ENCODE results near the gene KLK4.

The KLK4 gene

DNA sequence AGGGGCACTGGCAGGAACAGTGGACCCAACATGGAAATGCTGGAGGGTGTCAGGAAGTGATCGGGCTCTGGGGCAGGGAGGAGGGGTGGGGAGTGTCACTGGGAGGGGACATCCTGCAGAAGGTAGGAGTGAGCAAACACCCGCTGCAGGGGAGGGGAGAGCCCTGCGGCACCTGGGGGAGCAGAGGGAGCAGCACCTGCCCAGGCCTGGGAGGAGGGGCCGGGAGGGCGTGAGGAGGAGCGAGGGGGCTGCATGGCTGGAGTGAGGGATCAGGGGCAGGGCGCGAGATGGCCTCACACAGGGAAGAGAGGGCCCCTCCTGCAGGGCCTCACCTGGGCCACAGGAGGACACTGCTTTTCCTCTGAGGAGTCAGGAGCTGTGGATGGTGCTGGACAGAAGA is 33.9 kb downstream of the KLK4 start:
- DNase-seq: no peak

DNA sequence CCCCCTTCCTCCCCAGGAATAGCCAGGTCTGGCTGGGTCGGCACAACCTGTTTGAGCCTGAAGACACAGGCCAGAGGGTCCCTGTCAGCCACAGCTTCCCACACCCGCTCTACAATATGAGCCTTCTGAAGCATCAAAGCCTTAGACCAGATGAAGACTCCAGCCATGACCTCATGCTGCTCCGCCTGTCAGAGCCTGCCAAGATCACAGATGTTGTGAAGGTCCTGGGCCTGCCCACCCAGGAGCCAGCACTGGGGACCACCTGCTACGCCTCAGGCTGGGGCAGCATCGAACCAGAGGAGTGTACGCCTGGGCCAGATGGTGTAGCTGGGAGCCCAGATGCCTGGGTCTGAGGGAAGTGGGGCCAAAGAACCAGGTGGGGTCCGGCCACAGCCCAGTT is 34.7 kb downstream of the KLK4 start:
- peak in 1 of 2 experiments; percentile 1 for DNase-seq

DNA sequence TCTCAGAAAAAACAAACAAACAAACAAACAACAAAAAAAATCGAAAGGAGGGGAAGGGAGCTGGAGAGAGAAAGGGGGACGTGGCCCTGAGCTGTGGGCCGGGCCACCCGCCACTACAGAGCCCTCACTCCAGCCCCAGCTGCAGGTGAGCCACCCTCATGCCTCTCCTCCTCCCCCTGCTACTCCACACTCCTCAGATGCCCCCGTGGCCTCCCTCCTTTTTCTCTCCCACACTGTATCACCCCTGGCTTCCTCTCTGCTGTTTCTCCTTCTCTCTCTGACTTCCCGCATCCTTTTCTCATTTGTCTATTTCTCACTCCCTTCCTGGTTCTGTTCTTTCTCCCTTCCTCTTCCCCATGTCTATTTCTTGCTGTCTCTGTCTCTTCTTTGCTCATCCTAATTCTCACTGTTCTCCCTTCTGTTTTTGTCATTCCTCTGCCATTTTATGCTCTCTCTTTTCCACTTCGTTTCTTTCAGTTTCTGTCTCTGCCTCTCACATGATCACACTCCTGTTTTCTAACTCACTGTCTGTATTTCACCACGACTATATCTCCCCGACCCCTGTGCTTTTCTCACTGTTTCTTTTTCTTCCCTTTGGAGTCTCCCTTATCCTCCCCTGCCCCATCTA is 35.3 kb downstream of the KLK4 start:
- DNase-seq: no peak

DNA sequence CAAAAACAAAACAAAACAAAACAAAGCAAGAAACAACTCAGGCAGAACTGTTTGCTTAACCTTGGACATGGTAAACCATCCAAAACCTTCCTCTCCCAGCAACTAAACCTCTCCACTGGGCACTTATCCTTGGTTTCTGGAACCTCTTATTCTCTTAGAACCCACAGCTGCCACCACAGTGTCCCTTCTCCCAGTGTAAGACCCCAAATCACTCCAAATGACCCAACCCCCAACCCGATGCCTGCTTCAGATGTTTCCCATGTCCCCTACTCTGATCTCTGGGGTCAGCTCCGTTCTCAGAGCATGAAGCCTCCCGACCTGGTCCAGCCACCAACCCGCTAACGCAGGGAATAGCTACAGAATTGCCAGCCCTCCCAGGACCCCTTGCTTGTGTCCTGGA is 37.0 kb downstream of the KLK4 start:
- DNase-seq: no peak

DNA sequence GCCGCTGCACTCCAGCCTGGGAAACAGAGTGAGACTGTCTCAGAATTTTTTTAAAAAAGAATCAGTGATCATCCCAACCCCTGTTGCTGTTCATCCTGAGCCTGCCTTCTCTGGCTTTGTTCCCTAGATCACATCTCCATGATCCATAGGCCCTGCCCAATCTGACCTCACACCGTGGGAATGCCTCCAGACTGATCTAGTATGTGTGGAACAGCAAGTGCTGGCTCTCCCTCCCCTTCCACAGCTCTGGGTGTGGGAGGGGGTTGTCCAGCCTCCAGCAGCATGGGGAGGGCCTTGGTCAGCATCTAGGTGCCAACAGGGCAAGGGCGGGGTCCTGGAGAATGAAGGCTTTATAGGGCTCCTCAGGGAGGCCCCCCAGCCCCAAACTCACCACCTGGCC is 38.1 kb downstream of the KLK4 start, which contains the start of gene KLK2:
TSS of gene KLK2 (plus strand) at position 384 of the 400 bp plus-strand sequence. CDS start 35 bp downstream, outside the sequence.
- no peak for DNase-seq

DNA sequence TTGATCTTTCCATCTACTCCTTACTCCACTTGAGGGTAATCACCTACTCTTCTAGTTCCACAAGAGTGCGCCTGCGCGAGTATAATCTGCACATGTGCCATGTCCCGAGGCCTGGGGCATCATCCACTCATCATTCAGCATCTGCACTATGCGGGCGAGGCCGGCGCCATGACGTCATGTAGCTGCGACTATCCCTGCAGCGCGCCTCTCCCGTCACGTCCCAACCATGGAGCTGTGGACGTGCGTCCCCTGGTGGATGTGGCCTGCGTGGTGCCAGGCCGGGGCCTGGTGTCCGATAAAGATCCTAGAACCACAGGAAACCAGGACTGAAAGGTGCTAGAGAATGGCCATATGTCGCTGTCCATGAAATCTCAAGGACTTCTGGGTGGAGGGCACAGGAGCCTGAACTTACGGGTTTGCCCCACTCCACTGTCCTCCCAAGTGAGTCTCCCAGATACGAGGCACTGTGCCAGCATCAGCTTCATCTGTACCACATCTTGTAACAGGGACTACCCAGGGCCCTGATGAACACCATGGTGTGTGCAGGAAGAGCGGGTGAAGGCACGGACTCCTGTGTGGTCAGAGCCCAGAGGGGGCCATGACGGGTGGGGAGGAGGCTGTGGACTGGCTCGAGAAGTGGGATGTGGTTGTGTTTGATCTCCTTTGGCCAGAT is 40.6 kb downstream of the KLK4 start:
- DNase-seq: no peak

DNA sequence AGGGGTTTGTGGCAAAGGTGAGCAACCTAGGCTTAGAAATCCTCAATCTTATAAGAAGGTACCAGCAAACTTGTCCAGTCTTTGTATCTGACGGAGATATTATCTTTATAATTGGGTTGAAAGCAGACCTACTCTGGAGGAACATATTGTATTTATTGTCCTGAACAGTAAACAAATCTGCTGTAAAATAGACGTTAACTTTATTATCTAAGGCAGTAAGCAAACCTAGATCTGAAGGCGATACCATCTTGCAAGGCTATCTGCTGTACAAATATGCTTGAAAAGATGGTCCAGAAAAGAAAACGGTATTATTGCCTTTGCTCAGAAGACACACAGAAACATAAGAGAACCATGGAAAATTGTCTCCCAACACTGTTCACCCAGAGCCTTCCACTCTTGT is 41.7 kb downstream of the KLK4 start:
- no peak for DNase-seq

DNA sequence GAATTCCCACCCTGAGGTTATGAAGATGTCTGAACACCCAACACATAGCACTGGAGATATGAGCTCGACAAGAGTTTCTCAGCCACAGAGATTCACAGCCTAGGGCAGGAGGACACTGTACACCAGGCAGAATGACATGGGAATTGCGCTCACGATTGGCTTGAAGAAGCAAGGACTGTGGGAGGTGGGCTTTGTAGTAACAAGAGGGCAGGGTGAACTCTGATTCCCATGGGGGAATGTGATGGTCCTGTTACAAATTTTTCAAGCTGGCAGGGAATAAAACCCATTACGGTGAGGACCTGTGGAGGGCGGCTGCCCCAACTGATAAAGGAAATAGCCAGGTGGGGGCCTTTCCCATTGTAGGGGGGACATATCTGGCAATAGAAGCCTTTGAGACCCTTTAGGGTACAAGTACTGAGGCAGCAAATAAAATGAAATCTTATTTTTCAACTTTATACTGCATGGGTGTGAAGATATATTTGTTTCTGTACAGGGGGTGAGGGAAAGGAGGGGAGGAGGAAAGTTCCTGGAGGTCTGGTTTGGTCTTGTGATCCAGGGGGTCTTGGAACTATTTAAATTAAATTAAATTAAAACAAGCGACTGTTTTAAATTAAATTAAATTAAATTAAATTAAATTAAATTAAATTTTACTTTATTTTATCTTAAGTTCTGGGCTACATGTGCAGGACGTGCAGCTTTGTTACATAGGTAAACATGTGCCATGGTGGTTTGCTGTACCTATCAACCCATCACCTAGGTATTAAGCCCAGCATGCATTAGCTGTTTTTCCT is 49.5 kb downstream of the KLK4 start:
- no peak for DNase-seq

DNA sequence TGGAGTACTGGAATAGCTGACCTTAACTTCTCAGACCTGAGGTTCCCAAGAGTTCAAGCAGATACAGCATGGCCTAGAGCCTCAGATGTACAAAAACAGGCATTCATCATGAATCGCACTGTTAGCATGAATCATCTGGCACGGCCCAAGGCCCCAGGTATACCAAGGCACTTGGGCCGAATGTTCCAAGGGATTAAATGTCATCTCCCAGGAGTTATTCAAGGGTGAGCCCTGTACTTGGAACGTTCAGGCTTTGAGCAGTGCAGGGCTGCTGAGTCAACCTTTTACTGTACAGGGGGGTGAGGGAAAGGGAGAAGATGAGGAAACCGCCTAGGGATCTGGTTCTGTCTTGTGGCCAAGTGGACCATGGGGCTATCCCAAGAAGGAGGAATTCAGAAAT is 50.2 kb downstream of the KLK4 start:
- DNase-seq: no peak

DNA sequence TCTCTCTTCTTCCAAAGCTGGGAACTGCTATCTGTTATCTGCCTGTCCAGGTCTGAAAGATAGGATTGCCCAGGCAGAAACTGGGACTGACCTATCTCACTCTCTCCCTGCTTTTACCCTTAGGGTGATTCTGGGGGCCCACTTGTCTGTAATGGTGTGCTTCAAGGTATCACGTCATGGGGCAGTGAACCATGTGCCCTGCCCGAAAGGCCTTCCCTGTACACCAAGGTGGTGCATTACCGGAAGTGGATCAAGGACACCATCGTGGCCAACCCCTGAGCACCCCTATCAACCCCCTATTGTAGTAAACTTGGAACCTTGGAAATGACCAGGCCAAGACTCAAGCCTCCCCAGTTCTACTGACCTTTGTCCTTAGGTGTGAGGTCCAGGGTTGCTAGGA is 51.3 kb downstream of the KLK4 start:
- no peak for DNase-seq

DNA sequence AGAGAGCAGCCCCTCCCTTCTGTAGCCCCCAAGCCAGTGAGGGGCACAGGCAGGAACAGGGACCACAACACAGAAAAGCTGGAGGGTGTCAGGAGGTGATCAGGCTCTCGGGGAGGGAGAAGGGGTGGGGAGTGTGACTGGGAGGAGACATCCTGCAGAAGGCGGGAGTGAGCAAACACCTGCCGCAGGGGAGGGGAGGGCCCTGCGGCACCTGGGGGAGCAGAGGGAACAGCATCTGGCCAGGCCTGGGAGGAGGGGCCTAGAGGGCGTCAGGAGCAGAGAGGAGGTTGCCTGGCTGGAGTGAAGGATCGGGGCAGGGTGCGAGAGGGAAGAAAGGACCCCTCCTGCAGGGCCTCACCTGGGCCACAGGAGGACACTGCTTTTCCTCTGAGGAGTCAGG is 52.3 kb downstream of the KLK4 start:
- DNase-seq: no peak

DNA sequence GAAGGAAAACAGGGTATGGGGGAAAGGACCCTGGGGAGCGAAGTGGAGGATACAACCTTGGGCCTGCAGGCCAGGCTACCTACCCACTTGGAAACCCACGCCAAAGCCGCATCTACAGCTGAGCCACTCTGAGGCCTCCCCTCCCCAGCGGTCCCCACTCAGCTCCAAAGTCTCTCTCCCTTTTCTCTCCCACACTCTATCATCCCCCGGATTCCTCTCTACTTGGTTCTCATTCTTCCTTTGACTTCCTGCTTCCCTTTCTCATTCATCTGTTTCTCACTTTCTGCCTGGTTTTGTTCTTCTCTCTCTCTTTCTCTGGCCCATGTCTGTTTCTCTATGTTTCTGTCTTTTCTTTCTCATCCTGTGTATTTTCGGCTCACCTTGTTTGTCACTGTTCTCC is 53.8 kb downstream of the KLK4 start:
- DNase-seq: no peak
